GM19023 (cell line): ENCODE results near the gene LSP1.
A peak's percentile ranks its signal among the peaks of the same experiment; 100 is the strongest.
"Not testable (repeated sequence)": the region's sequence is repeated elsewhere in the genome, so short reads cannot be mapped to it uniquely, and the experiment has no call there.

ENCODE experiments used
- ATAC-seq: cut with Tn5 transposase; IDR thresholded peaks from one replicate; pipeline ENCODE4 v1.9.1; 2021; ENCODE audit warnings: mild to moderate bottlenecking, moderate library complexity; ENCODE audit not compliant: unreplicated experiment

Gene LSP1, protein sequence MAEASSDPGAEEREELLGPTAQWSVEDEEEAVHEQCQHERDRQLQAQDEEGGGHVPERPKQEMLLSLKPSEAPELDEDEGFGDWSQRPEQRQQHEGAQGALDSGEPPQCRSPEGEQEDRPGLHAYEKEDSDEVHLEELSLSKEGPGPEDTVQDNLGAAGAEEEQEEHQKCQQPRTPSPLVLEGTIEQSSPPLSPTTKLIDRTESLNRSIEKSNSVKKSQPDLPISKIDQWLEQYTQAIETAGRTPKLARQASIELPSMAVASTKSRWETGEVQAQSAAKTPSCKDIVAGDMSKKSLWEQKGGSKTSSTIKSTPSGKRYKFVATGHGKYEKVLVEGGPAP

DNA sequence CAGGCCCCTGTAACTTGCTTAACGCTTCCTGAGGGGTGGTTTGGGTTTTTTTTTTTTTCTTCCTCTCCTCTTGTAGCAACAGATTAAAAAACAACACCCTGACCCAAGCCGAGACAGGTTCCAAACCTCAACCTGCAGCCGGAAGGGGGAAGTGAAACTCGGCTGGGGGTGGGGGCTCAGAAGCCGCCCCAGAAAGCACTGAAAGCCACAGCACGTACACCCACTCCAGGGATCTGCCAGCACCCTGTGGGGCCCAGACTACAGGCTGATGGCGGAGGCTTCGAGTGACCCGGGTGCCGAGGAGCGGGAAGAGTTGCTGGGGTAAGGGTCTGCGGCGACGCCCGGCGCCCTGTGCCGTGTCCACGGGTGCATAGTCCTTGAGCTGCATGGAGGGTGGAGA, at the start of gene LSP1:
Gene LSP1, plus strand, starts transcription at position 208 of the 400 bp plus-strand sequence. Its CDS starts 61 bp downstream, at position 269.
- peak; percentile 47 for ATAC-seq

DNA sequence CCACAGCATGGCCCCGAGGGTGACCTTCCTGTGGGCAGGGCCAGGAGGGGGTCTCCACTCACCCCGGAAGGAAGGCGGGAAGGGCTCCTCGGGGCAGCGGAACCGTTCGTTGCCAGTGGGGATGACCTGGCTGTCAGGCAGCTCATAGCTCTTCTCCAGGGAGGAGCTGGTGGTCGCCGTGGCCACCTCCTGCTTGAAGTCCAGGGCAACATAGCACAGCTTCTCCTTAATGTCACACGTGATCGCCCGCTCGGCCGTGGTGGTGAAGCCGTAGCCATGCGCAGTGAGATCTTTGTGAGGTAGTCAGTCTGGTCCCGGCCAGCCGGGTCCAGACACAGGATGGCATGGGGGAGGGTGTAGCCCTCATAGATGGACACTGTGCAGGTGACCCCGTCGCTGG, 49.6 kb upstream of the LSP1 start:
- no peak for ATAC-seq

- ATAC-seq = not testable (repeated sequence)
Measured at GRCh38 chr11:1803835-1804519, 48.9 kb upstream of the LSP1 start.

DNA sequence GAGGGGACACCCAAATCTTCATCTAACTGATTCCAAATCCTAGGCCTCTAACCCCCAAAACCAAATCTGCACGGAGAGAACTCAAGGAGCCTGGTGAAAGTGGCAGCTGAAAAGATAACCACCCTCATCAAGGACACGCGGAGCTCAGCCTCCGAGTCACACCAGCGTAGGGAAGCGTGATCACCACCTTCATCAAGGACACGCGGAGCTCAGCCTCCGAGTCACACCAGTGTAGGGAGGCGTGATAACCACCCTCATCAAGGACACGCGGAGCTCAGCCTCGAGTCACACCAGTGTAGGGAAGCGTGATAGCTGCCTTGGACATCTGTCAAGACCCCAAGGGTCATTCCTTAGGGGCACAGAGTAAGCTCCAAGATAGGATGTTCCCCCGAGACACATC, 47.4 kb upstream of the LSP1 start:
- ATAC-seq = no peak

DNA sequence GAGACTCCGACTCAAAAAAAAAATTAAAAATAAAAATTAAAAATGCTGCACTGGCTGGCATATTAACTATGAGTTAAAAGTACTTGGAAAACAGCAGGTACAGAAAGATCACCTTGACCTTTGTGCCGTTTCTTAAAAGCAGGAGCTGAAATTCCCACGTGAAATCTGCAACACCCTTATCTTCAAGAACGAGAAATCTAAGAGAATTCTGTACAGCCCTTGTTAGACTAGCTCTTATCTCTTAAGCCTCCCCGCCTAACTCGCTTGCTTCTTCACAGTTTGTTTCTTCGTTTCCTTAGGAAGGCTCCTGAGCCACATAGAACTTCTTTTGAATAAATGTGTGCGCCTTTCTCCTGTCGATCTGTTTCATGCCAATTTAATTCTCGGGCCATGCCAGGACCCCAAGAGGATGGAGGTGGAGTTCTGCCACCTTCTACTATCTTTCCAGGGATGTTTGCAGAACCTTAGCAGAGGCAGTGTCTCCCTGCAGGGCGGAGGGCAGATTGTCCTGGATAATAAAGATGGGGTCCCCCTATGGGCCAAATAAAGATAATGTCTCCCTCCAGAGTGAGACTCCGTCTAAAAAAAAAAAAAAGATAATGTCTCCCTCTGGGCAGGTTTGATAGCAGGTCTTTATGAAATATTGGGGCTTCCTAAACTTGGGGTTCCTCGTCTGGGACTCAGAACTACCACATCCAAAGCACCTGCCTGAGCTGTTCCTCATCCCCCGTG, 45.5 kb upstream of the LSP1 start:
- ATAC-seq = no peak

- no peak for ATAC-seq
Measured at GRCh38 chr11:1810761-1811160, 42.1 kb upstream of the LSP1 start.

- ATAC-seq = no peak
Measured at GRCh38 chr11:1812274-1812673, 40.6 kb upstream of the LSP1 start.

GRCh38 chr11:1812801-1813200, 40.1 kb upstream of the LSP1 start:
- ATAC-seq = no peak

DNA sequence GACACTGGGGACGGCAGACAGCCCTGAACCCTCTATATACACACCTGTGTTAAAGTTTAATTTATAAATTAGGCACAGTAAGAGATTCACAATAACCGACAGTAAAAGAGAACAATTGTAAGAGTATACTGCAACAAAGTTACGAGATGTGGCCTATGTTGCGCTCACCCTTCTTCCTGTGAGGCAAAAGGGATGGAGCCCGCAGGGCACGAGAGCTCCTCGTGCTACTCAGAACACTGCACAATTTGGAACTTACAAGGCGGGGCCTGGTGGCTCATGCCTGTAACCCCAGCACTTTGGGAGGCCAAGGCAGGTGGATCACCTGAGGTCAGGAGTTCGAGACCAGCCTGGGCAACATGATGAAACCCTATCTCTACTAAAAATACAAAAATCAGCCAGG, 39.5 kb upstream of the LSP1 start:
- ATAC-seq = not testable (repeated sequence)

DNA sequence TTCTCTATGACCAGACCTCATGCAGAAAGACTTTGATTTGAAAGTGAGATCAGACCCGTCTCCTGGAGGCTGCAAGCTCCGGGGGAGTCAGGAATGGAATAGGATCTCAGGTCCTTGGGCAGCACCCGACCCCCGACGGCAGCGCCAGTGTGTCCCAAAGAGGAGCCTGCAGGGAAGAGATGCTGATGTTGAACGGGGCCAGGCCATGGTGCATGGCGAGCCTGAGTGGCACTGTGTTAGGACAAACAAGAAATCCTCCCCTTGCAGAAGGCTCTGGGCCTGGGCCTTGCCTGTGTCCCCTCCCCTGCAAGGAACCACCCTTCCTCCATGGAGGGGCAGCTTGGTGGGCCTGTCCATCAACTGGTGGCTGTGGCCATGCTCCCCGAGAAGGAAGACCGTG, 38.2 kb upstream of the LSP1 start:
- no peak for ATAC-seq

DNA sequence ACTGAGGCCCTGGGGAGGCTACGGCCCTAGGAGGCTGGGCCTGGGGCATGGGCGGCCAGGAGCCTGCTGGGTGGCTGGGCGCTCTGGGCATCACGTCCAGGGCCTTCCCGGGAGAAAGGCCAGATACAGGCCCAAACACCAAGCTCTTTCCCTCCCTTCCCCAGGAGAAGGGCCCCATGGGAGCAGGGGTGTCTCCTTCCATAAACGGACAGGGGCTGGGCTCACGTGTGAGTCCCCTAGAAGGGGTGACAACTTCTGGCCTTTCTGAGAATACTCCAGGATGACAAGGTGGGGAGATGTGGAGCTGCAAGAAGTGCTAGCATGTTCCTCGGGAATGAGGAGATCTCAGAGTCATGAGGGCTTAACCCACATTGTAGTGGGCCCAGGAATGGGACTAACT, 37.6 kb upstream of the LSP1 start:
- no peak for ATAC-seq

- ATAC-seq = no peak
Measured at GRCh38 chr11:1815751-1816150, 37.1 kb upstream of the LSP1 start.

- no peak for ATAC-seq
Measured at GRCh38 chr11:1817000-1817399, 35.9 kb upstream of the LSP1 start.

DNA sequence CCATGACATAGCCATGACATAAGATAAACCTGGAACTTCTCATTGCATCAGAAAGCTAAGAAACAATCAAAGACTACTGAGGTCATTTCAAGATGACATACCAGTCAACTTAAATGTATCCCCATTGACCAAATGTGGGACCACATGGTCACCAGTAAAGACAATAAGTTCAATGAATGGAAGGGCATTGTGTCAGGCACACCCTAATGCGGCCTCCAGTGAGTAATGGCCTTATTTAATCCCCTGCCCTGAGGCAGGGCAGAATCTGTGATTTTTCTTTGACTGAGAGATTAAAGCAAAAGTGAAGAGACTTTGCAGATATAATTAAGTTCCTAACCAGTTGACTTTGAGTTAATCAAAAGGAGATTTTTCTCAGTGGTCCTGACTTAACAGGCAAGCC, 35.4 kb upstream of the LSP1 start:
- ATAC-seq = no peak

GRCh38 chr11:1819074-1819473, 33.8 kb upstream of the LSP1 start:
- ATAC-seq = no peak

- ATAC-seq = no peak
Measured at GRCh38 chr11:1820463-1821325, 32.2 kb upstream of the LSP1 start.

DNA sequence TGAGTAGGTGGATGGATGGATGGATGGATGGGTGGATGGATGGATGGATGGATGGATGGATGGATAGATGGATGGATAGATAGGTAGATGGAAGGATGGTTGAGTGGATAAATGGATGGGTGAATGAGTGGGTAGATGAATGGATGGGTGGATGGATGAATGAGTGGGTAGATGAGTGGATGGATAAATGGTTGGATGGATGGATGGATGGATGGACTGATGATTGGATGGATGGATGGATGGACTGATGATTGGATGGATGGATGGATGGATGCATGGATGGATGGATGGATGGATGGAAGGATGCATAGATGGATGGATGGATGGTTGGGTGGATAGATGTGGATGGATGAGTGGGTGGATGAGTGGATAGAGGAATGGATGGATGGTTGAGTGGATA, 31.3 kb upstream of the LSP1 start:
- ATAC-seq = no peak

GRCh38 chr11:1822648-1823375, 30.1 kb upstream of the LSP1 start:
- ATAC-seq = no peak

GRCh38 chr11:1823376-1824220, 29.3 kb upstream of the LSP1 start:
- no peak for ATAC-seq
